Anterior cingulate cortex (tissue), 58 donors: ENCODE data around the gene SGMS1.
A peak's percentile ranks its signal among the peaks of the same experiment; 100 is the strongest.
"Not testable (repeated sequence)": the region's sequence is repeated elsewhere in the genome, so short reads cannot be mapped to it uniquely, and the experiment has no call there.

Source experiments
- DNase-seq, 58 donors: peaks; one replicate each; lab custom pipeline; 2025; lab: John Stamatoyannopoulos, UW

Gene SGMS1

GRCh38 chr10:50293513-50294313 is 330.0 kb downstream of the SGMS1 start:
- no peak for DNase-seq

GRCh38 chr10:50291261-50291850 is 332.4 kb downstream of the SGMS1 start:
- no peak for DNase-seq

GRCh38 chr10:50289196-50289595 is 334.6 kb downstream of the SGMS1 start:
- no peak for DNase-seq

- no peak for DNase-seq
These were observed 336.6 kb downstream of the SGMS1 start for GRCh38 chr10:50286996-50287803.

- no peak for DNase-seq
These were observed 337.2 kb downstream of the SGMS1 start for GRCh38 chr10:50286517-50286916.

GRCh38 chr10:50281967-50282522 is 341.7 kb downstream of the SGMS1 start:
- DNase-seq = no peak

- no peak for DNase-seq
These were observed 342.4 kb downstream of the SGMS1 start for GRCh38 chr10:50281210-50281966.

- DNase-seq = no peak
These were observed 343.5 kb downstream of the SGMS1 start for GRCh38 chr10:50280049-50280841.

GRCh38 chr10:50279489-50279888 is 344.3 kb downstream of the SGMS1 start:
- no peak for DNase-seq

- peak in 6 of 58 donors; percentile 3 to 37 (median 18) for DNase-seq
These were observed 348.0 kb downstream of the SGMS1 start for GRCh38 chr10:50275650-50276235.

GRCh38 chr10:50272531-50272930 is 351.2 kb downstream of the SGMS1 start:
- DNase-seq = no peak

GRCh38 chr10:50271564-50272250 is 352.0 kb downstream of the SGMS1 start:
- DNase-seq = no peak

GRCh38 chr10:50267877-50268276 is 355.9 kb downstream of the SGMS1 start:
- DNase-seq = not testable (repeated sequence)

- DNase-seq = not testable (repeated sequence)
These were observed 361.1 kb downstream of the SGMS1 start for GRCh38 chr10:50262625-50263024.

GRCh38 chr10:50260791-50261281 is 362.9 kb downstream of the SGMS1 start:
- DNase-seq = no peak
